GM13977 (cell line): ENCODE results near the gene ADGRG2.

Experiments
- DNase-seq: peaks from one replicate; pipeline ENCODE4 v3.0.0; 2012; ENCODE audit warnings: low spot score
- CTCF ChIP-seq: IDR thresholded peaks from 2 replicates; pipeline ENCODE4 v1.5.1; 2012; ENCODE audit warnings: mild to moderate bottlenecking, control low read depth; ENCODE audit not compliant: insufficient read depth; ENCODE audit errors: extremely low read depth, missing control alignments
- in situ Hi-C: fragments of 300-500 bp; cut with MboI; formaldehyde crosslinking; loops from one replicate; pipeline ENCODE4 v1.12.0; 2022; ENCODE audit warnings: low sequenced_read_pairs, low pct_unique_long_range_greater_than_20kb, mixed read lengths, inconsistent platforms; ENCODE audit not compliant: unreplicated experiment

Gene ADGRG2

GRCh38 chrX:19110642-19111041 lies 11.6 kb downstream of the ADGRG2 start:
- DNase-seq = no peak
- in situ Hi-C loops = no loop called here
- no peak for TF ChIP-seq CTCF

GRCh38 chrX:19107035-19107434 lies 15.2 kb downstream of the ADGRG2 start:
- in situ Hi-C loops = no loop called here
- TF ChIP-seq CTCF = no peak
- DNase-seq = no peak

GRCh38 chrX:19100586-19100985 lies 21.7 kb downstream of the ADGRG2 start:
- no peak for TF ChIP-seq CTCF

GRCh38 chrX:19097553-19098283 lies 24.6 kb downstream of the ADGRG2 start:
- TF ChIP-seq CTCF = no peak
- in situ Hi-C loops = no loop called here
- no peak for DNase-seq

More at GRCh38 chrX:19100586-19100985, 21.7 kb downstream of the ADGRG2 start:
- DNase-seq = no peak
- in situ Hi-C loops = no loop called here

GRCh38 chrX:19096586-19096985 lies 25.7 kb downstream of the ADGRG2 start:
- in situ Hi-C loops = no loop called here
- no peak for TF ChIP-seq CTCF
- DNase-seq = no peak

- in situ Hi-C loops = no loop called here
- TF ChIP-seq CTCF = no peak
- DNase-seq = no peak
Measured at GRCh38 chrX:19094654-19095053, 27.6 kb downstream of the ADGRG2 start.
